Measurements from ENCODE around the gene FOLR1. TPM values are rescaled to one million over a fixed set of nuclear protein-coding genes. Genes with fewer than 3 reads are reported as not detected.

FOLR1 gene
- total RNA-seq, 1 donor from 2014 or later: not detected

DNA sequence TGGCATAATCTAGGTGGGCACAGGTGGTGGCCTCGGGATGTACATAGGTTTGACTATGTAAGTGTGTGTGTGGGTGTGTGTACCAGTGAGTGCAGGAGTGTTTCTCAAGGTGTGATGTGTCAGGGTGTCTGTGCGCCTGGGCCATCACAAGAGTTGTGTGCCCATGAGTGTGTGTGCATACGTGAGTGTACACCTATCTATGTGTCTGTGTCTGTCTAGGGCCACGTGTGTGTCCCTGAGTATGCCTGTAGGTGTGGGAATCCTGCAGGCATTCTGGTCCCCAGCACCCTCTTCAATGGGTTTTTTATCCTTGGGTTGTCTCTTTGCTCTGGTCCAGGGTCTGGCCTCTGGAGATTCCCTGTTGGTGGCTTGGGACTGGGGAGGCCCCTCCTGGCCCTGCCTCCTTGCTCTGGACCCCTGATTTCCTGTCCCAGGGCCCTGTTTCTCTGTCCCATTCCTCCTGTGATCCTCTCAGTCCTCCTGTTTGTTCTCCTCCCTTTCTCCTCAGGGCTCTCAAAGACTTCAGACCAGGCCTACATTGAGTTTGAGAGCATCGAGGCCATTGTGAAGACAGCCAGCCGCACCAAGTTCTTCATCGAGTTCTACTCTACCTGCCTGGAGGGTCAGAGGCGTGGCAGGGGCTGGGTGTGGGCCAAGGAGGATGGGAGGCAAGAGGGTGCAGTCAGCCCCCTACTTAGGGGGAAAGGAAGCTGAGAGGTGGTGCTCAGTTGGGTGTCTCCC, 42.0 kb downstream of the FOLR1 start:
- no peaks in the 10 kb centered on the region for H3K27me3 ChIP-seq
- H3K36me3 ChIP-seq: peaks cover 0 to 82% of the 10 kb centered on the region in 2 donors
- DNase-seq (ENCODE audit: extremely low spot score in 2 of 2): peak in 1 of 2 donors; percentile 54
- peaks cover 6% of the 10 kb centered on the region for H3K4me1 ChIP-seq
- TF ChIP-seq POLR2A (IDR thresholded peaks at IDR 0.05) (no peak), POLR2AphosphoS5 (IDR thresholded peaks at IDR 0.05; ENCODE audit: insufficient read depth in 1 of 2, low read depth in 1 of 2) (no peak)
- TF ChIP-seq, protein P1, sequence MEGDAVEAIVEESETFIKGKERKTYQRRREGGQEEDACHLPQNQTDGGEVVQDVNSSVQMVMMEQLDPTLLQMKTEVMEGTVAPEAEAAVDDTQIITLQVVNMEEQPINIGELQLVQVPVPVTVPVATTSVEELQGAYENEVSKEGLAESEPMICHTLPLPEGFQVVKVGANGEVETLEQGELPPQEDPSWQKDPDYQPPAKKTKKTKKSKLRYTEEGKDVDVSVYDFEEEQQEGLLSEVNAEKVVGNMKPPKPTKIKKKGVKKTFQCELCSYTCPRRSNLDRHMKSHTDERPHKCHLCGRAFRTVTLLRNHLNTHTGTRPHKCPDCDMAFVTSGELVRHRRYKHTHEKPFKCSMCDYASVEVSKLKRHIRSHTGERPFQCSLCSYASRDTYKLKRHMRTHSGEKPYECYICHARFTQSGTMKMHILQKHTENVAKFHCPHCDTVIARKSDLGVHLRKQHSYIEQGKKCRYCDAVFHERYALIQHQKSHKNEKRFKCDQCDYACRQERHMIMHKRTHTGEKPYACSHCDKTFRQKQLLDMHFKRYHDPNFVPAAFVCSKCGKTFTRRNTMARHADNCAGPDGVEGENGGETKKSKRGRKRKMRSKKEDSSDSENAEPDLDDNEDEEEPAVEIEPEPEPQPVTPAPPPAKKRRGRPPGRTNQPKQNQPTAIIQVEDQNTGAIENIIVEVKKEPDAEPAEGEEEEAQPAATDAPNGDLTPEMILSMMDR (IDR thresholded peaks at IDR 0.05): no peak
- no peaks in the 10 kb centered on the region for H3K9me3 ChIP-seq
- intact Hi-C loops (cut with DNase I): no loop called here
- no peak overlapping the region for H3K4me3 ChIP-seq
- no peak overlapping the region for H3K27ac ChIP-seq

DNA sequence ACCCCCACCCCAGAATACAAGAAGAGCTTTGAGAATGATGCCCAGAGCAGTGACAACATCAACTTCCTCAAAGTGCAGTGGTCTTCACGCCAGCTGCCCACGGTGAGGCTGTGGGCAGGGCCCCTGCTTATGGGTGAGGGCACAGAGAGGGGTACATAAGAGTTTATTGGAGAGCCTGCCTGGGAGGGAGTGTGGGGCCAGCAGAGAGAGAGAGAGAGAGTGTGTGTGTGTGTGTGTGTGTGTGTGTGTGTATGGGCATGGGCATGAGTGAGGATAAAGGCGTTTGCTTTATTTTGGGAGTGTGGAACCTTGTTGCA, 42.5 kb downstream of the FOLR1 start:
- peak in 1 of 2 donors; percentile 70 for DNase-seq (ENCODE audit: extremely low spot score in 2 of 2)
- H3K4me1 ChIP-seq: peaks cover 11% of the 10 kb centered on the region

DNA sequence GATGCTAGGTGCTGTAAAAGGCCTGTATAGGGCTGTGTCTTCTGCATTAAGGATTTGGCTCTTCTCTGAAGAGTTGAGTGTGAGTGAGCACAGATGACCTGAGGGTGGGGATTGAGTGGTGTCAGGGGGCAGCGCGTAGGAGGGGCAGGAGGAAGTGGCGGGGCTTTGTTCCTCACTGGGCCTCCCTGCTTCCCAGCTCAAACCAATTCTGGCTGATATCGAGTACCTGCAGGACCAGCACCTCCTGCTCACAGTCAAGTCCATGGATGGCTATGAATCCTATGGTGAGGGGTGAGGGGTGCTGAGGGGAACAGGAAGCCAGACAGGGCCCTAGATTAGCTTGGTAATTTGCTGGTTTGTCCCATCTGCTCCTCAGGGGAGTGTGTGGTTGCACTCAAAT, 43.0 kb downstream of the FOLR1 start:
- H3K36me3 ChIP-seq: peaks cover 0 to 73% of the 10 kb centered on the region in 2 donors
- H3K27me3 ChIP-seq: no peaks in the 10 kb centered on the region
- H3K4me1 ChIP-seq: peaks cover 14% of the 10 kb centered on the region
- H3K9me3 ChIP-seq: no peaks in the 10 kb centered on the region
- H3K27ac ChIP-seq: no peak overlapping the region
- no peak for TF ChIP-seq POLR2A (IDR thresholded peaks at IDR 0.05)
- TF ChIP-seq, protein P1 (IDR thresholded peaks at IDR 0.05): no peak
- no peak for TF ChIP-seq POLR2AphosphoS5 (IDR thresholded peaks at IDR 0.05; ENCODE audit: insufficient read depth in 1 of 2, low read depth in 1 of 2)
- intact Hi-C loops (cut with DNase I): no loop called here
- no peak for DNase-seq (ENCODE audit: extremely low spot score in 2 of 2)
- no peak overlapping the region for H3K4me3 ChIP-seq

More for the DNA sequence above, 42.5 kb downstream of the FOLR1 start:
- no peak overlapping the region for H3K27ac ChIP-seq
- intact Hi-C loops (cut with DNase I): no loop called here
- H3K4me3 ChIP-seq: no peak overlapping the region
- no peaks in the 10 kb centered on the region for H3K27me3 ChIP-seq
- peaks cover 0 to 77% of the 10 kb centered on the region in 2 donors for H3K36me3 ChIP-seq
- TF ChIP-seq POLR2AphosphoS5 (IDR thresholded peaks at IDR 0.05; ENCODE audit: insufficient read depth in 1 of 2, low read depth in 1 of 2) (no peak), POLR2A (IDR thresholded peaks at IDR 0.05) (no peak)
- TF ChIP-seq, protein P1 (IDR thresholded peaks at IDR 0.05): no peak
- no peaks in the 10 kb centered on the region for H3K9me3 ChIP-seq

DNA sequence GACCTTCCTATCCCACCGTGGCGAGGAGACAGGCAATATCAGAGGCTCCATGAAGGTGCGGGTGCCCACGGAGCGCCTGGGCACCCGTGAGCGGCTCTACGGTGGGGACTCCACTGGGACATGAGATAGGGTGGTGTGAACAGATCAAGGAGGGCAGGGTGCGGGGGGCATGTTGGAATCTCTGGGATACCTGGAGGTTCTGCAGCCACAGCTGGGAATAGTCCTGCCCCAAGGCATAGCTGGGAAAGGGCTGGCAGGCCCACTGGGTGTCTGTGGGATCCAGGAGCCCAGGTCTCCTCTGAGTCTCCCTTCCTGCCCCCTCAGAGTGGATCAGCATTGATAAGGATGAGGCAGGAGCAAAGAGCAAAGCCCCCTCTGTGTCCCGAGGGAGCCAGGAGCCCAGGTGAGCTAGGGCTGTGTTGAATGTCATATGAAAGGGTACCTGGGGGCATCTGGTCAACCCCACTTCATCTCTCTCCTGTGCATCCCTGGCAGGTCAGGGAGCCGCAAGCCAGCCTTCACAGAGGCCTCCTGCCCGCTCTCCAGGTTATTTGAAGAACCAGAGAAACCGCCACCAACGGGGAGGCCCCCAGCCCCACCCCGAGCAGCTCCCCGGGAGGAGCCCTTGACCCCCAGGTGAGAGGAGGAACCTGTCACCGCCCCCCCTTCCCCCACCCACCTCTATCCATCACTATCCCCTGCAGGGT, 43.6 kb downstream of the FOLR1 start:
- Histone ChIP-seq H3K4me3 (no peak overlapping the region), H3K9me3 (no peaks in the 10 kb centered on the region), H3K4me1 (peaks cover 20% of the 10 kb centered on the region), H3K36me3 (peaks cover 0 to 67% of the 10 kb centered on the region in 2 donors), H3K27ac (no peak overlapping the region), H3K27me3 (no peaks in the 10 kb centered on the region)
- intact Hi-C loops (cut with DNase I): no loop called here
- TF ChIP-seq, protein P1 (IDR thresholded peaks at IDR 0.05): no peak
- TF ChIP-seq POLR2A (IDR thresholded peaks at IDR 0.05) (no peak), POLR2AphosphoS5 (IDR thresholded peaks at IDR 0.05; ENCODE audit: insufficient read depth in 1 of 2, low read depth in 1 of 2) (no peak)
- DNase-seq (ENCODE audit: extremely low spot score in 2 of 2): peak in 1 of 2 donors; percentile 79
